IMR-90 (cell line): ENCODE measurements around the gene SLC9A3. TPM values are rescaled to one million over a fixed set of nuclear protein-coding genes. Genes with fewer than 3 reads are reported as not detected.

ENCODE experiments used
- ATAC-seq: fragments of 200-7000 bp; cut with Tn5 transposase; 2 replicates; pipeline ENCODE4 v1.9.1; 2020; ENCODE audit warnings: low read depth, mild to moderate bottlenecking, moderate library complexity
- BruUV-seq: library from RNA; stranded (reverse); fragments of 400-500 nt; replicated peaks from 2 replicates; lab custom pipeline; 2021; lab: Mats Ljungman, UMichigan
- CTCF ChIA-PET: fragments of 300-600 bp; formaldehyde crosslinking; extraction: SDS; loops from one replicate; lab custom pipeline; 2021; ENCODE audit warnings: antibody characterized with exemption; lab: Yijun Ruan, JAX
- POLR2A ChIA-PET: fragments of 300-600 bp; sonication (Branson Sonifier 250); formaldehyde crosslinking; loops from one replicate; lab custom pipeline; 2022; ENCODE audit warnings: antibody characterized with exemption; ENCODE audit not compliant: unreplicated experiment; lab: Charles Lee
- DNase-seq: peaks from one replicate; pipeline ENCODE4 v3.0.0; 2013
- H2AFZ ChIP-seq: replicated peaks from 2 replicates; pipeline ENCODE3; 2013; ENCODE audit warnings: low read length, mild to moderate bottlenecking; ENCODE audit not compliant: poor library complexity
- H2AK5ac ChIP-seq: 2 replicates; pipeline ENCODE4 v1.6.1; 2013; ENCODE audit warnings: low read depth, low read length, inconsistent platforms
- H2AK9ac ChIP-seq: replicated peaks from 2 replicates; pipeline ENCODE3; 2013; ENCODE audit warnings: mild to moderate bottlenecking, low read depth, low read length, moderate library complexity; ENCODE audit not compliant: poor library complexity
- H2BK120ac ChIP-seq: 2 replicates; pipeline ENCODE4 v1.6.1; 2013; ENCODE audit warnings: low read depth, low read length, inconsistent platforms
- H2BK15ac ChIP-seq: 3 replicates; pipeline ENCODE4 v1.6.1; 2013; ENCODE audit warnings: low read depth, low read length, inconsistent platforms
- H2BK20ac ChIP-seq: 2 replicates; pipeline ENCODE4 v1.6.1; 2013; ENCODE audit warnings: low read depth, mild to moderate bottlenecking, inconsistent platforms, low read length, moderate library complexity
- H2BK5ac ChIP-seq: 2 replicates; pipeline ENCODE4 v1.6.1; 2013; ENCODE audit warnings: mild to moderate bottlenecking, low read depth, low read length, inconsistent platforms; ENCODE audit not compliant: poor library complexity, severe bottlenecking
- H3K14ac ChIP-seq: replicated peaks from 2 replicates; pipeline ENCODE4 v1.6.1; 2013; ENCODE audit warnings: low read depth, low read length, inconsistent platforms
- H3K18ac ChIP-seq: 2 replicates; pipeline ENCODE4 v1.6.1; 2013; ENCODE audit warnings: low read depth, low read length, control low read depth
- H3K23ac ChIP-seq: 2 replicates; pipeline ENCODE4 v1.6.1; 2013; ENCODE audit warnings: low read depth, low read length, inconsistent platforms
- H3K27ac ChIP-seq: 2 replicates; pipeline ENCODE4 v1.5.1; 2013; ENCODE audit warnings: mild to moderate bottlenecking, control low read depth, low read length; ENCODE audit not compliant: insufficient read depth
- H3K27me3 ChIP-seq: 2 replicates; pipeline ENCODE4 v1.6.1; 2013; ENCODE audit warnings: low read length; ENCODE audit not compliant: control insufficient read depth, insufficient read depth
- H3K36me3 ChIP-seq: 2 replicates; pipeline ENCODE4 v1.6.1; 2013; ENCODE audit warnings: low read length, mixed read lengths; ENCODE audit not compliant: control insufficient read depth, insufficient read depth
- H3K4ac ChIP-seq: 2 replicates; pipeline ENCODE4 v1.6.1; 2013; ENCODE audit warnings: low read depth, low read length, inconsistent platforms
- H3K4me1 ChIP-seq: 2 replicates; pipeline ENCODE4 v1.6.1; 2013; ENCODE audit warnings: low read length, mixed read lengths; ENCODE audit not compliant: control insufficient read depth, insufficient read depth
- H3K4me2 ChIP-seq: 2 replicates; pipeline ENCODE4 v1.6.1; 2013; ENCODE audit warnings: low read depth, mild to moderate bottlenecking, control low read depth, low read length, moderate library complexity
- H3K4me3 ChIP-seq: 2 replicates; pipeline ENCODE4 v1.5.1; 2013; ENCODE audit warnings: low read depth, mild to moderate bottlenecking, control low read depth, low read length, moderate library complexity; ENCODE audit not compliant: insufficient read depth
- H3K56ac ChIP-seq: 2 replicates; pipeline ENCODE4 v1.6.1; 2013; ENCODE audit warnings: low read length, inconsistent platforms; ENCODE audit not compliant: insufficient read depth; ENCODE audit errors: extremely low read depth
- H3K79me1 ChIP-seq, 2 experiments: 2 replicates each; pipeline ENCODE4 v1.6.1; 2013; ENCODE audit warnings: low read length in 2 of 2, inconsistent platforms in 1 of 2, low read depth in 1 of 2
- H3K9ac ChIP-seq: 2 replicates; pipeline ENCODE4 v1.6.1; 2013; ENCODE audit warnings: low read depth, low read length, control low read depth
- H3K9me1 ChIP-seq: 2 replicates; pipeline ENCODE4 v1.6.1; 2013; ENCODE audit warnings: low read length, inconsistent platforms; ENCODE audit not compliant: insufficient read depth
- H3K9me3 ChIP-seq: 2 replicates; pipeline ENCODE4 v1.6.1; 2013; ENCODE audit warnings: low read length; ENCODE audit not compliant: control insufficient read depth, insufficient read depth
- H4K20me1 ChIP-seq: 2 replicates; pipeline ENCODE4 v1.6.1; 2013; ENCODE audit warnings: low read length, inconsistent platforms; ENCODE audit not compliant: insufficient read depth
- H4K5ac ChIP-seq: 2 replicates; pipeline ENCODE4 v1.6.1; 2013; ENCODE audit warnings: mild to moderate bottlenecking, low read depth, low read length, control low read depth
- H4K8ac ChIP-seq, 2 experiments: 2 replicates each; pipeline ENCODE4 v1.6.1; 2013; ENCODE audit warnings: low read depth in 2 of 2, low read length in 2 of 2, control low read depth in 1 of 2, inconsistent platforms in 1 of 2
- H4K91ac ChIP-seq: 2 replicates; pipeline ENCODE4 v1.6.1; 2013; ENCODE audit warnings: low read depth, low read length, inconsistent platforms; ENCODE audit not compliant: insufficient read depth
- BHLHE40 ChIP-seq: fragments of 150-350 bp; IDR thresholded peaks from 2 replicates; pipeline ENCODE4 v1.6.1; 2016; ENCODE audit warnings: mild to moderate bottlenecking, low read depth, low read length
- CEBPB ChIP-seq: IDR thresholded peaks from 2 replicates; pipeline ENCODE4 v1.6.1; 2012; ENCODE audit warnings: low read depth, low read length, improper control_type of control experiment
- ELK1 ChIP-seq: fragments of 150-350 bp; IDR thresholded peaks from 2 replicates; pipeline ENCODE4 v1.6.1; 2016; ENCODE audit warnings: low read depth, mild to moderate bottlenecking, low read length, moderate library complexity, borderline replicate concordance
- FOS ChIP-seq: fragments of 150-350 bp; IDR thresholded peaks from 2 replicates; pipeline ENCODE4 v1.6.1; 2016; ENCODE audit warnings: low read depth, low read length
- MAFK ChIP-seq: IDR thresholded peaks from 2 replicates; pipeline ENCODE4 v1.6.1; 2012; ENCODE audit warnings: low read depth, low read length, improper control_type of control experiment
- MAZ ChIP-seq: IDR thresholded peaks from 2 replicates; pipeline ENCODE4 v1.6.1; 2012; ENCODE audit warnings: low read depth, mild to moderate bottlenecking, low read length, improper control_type of control experiment, moderate library complexity, borderline replicate concordance
- MXI1 ChIP-seq: IDR thresholded peaks from 2 replicates; pipeline ENCODE4 v1.6.1; 2012; ENCODE audit warnings: low read depth, mild to moderate bottlenecking, low read length, moderate library complexity, borderline replicate concordance
- NFE2L2 ChIP-seq: fragments of 150-350 bp; IDR thresholded peaks from 2 replicates; pipeline ENCODE4 v1.6.1; 2016; ENCODE audit warnings: low read depth, mild to moderate bottlenecking, low read length
- POLR2A ChIP-seq: IDR thresholded peaks from 2 replicates; pipeline ENCODE4 v1.6.1; 2012; ENCODE audit warnings: mild to moderate bottlenecking, low read depth, low read length
- RAD21 ChIP-seq: IDR thresholded peaks from 2 replicates; pipeline ENCODE4 v1.6.1; 2012; ENCODE audit warnings: low read length, improper control_type of control experiment
- RCOR1 ChIP-seq: IDR thresholded peaks from 2 replicates; pipeline ENCODE4 v1.6.1; 2012; ENCODE audit warnings: mild to moderate bottlenecking, low read length, improper control_type of control experiment; ENCODE audit not compliant: insufficient replicate concordance
- RFX5 ChIP-seq: IDR thresholded peaks from 2 replicates; pipeline ENCODE4 v1.8.0; 2012; ENCODE audit warnings: low read depth, mild to moderate bottlenecking, low read length, moderate library complexity
- SMC3 ChIP-seq: fragments of 150-350 bp; IDR thresholded peaks from 2 replicates; pipeline ENCODE4 v1.6.1; 2016; ENCODE audit warnings: low read depth, mild to moderate bottlenecking, antibody characterized with exemption, low read length, moderate library complexity
- USF2 ChIP-seq: fragments of 150-350 bp; IDR thresholded peaks from 2 replicates; pipeline ENCODE4 v1.6.1; 2017; ENCODE audit warnings: mild to moderate bottlenecking, antibody characterized with exemption, low read length, low read depth
- WGBS, 2 experiments: methylation state at CpG; one replicate each; pipeline versions ENCODE4 v1.1.5 to v1.1.7; 2013; ENCODE audit warnings: missing lambda C conversion rate in 2 of 2; ENCODE audit not compliant: insufficient read length in 1 of 2; ENCODE audit errors: extremely low coverage in 2 of 2; 5-methylcytosine and 5-hydroxymethylcytosine counted together
- dilution Hi-C: fragments of 300-500 bp; cut with HindIII; formaldehyde crosslinking; loops from one replicate; pipeline ENCODE4 v1.14.3; 2018; ENCODE audit warnings: low sequenced_read_pairs; ENCODE audit not compliant: unreplicated experiment
- in situ Hi-C: fragments of 300-500 bp; cut with MboI; formaldehyde crosslinking; loops from 3 replicates; pipeline ENCODE4 v1.14.3; 2019; ENCODE audit warnings: low sequenced_read_pairs, inconsistent platforms, mixed read lengths
- intact Hi-C: fragments of 100-400 bp; cut with micrococcal nuclease; formaldehyde crosslinking; loops from 2 replicates; pipeline ENCODE4 v1.10.0; 2022
- polyA plus RNA-seq, 3 experiments: library from polyadenylated mRNA; depleted of rRNA; stranded (reverse); fragments of >200 nt; gene quantifications; 2 replicates each; pipeline ENCODE4 v1.2.3, GENCODE V29; 2012; ENCODE audit warnings: low replicate concordance in 1 of 3
- total RNA-seq: library from RNA; depleted of rRNA; stranded (reverse); fragments of >200 nt; gene quantifications from 2 replicates; pipeline ENCODE4 v1.2.3, GENCODE V29; 2012
- TF ChIP-seq, protein P1 (sequence below): conservative IDR thresholded peaks from 2 replicates; pipeline ENCODE4 v1.5.1; 2012; ENCODE audit warnings: mild to moderate bottlenecking, low read depth, low read length, improper control_type of control experiment

The SLC9A3 gene
- total and polyA plus RNA-seq, 2 of the 4 experiments (the other 2 are of a cell fraction), result 0.72 to 1.5 TPM

DNA sequence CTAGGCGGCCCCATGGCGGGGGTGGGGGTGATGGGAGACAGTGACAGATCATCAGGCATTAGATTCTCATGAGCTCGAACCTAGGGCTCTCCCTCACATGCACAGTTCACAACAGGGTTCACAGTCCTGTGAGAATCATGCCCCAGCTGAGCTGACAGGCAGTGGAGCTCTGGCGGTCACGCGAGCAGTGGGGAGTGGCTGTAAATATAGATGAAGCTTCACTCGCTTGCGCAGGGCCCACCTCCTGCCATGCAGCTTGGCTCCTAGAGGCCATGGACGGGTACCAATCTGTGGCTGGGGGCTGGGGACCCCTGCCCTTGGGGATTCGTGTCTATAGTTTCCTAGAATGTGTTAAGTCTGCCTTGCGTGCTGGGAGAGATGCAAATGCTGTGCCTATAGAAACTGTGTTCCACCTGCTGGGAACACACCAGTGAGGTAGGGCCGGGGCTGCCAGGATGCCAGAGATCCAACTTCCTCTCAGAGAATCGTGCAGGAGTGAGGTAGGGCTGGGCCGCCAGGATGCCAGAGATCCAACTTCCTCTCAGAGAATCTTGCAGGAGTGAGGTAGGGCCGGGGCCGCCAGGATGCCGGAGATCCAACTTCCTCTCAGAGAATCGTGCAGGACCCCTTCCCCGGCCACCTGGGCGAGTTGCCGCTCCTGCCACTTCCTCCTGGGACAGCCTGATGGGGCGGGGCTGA, 95.3 kb downstream of the SLC9A3 start:
- H3K27ac ChIP-seq, result no peak overlapping the region
- TF ChIP-seq RCOR1 (no peak), NFE2L2 (no peak), SMC3 (no peak), MAZ (no peak), RAD21 (no peak), POLR2A (no peak), BHLHE40 (no peak), CEBPB (no peak), MXI1 (no peak), RFX5 (no peak), USF2 (no peak), ELK1 (no peak), MAFK (no peak), FOS (no peak)
- TF ChIP-seq, protein P1, sequence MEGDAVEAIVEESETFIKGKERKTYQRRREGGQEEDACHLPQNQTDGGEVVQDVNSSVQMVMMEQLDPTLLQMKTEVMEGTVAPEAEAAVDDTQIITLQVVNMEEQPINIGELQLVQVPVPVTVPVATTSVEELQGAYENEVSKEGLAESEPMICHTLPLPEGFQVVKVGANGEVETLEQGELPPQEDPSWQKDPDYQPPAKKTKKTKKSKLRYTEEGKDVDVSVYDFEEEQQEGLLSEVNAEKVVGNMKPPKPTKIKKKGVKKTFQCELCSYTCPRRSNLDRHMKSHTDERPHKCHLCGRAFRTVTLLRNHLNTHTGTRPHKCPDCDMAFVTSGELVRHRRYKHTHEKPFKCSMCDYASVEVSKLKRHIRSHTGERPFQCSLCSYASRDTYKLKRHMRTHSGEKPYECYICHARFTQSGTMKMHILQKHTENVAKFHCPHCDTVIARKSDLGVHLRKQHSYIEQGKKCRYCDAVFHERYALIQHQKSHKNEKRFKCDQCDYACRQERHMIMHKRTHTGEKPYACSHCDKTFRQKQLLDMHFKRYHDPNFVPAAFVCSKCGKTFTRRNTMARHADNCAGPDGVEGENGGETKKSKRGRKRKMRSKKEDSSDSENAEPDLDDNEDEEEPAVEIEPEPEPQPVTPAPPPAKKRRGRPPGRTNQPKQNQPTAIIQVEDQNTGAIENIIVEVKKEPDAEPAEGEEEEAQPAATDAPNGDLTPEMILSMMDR, result no peak

More for the DNA sequence above, 95.3 kb downstream of the SLC9A3 start:
- H3K4me1 ChIP-seq, result peaks cover 14% of the 10 kb centered on the region
- ChIA-PET POLR2A (no interaction called here), CTCF (interaction anchor here (0.7 kb wide), 1 partner anchor 225 kb away, joined by 3 read pairs; no protein-coding TSS in a partner anchor)
- peaks cover 56% of the 10 kb centered on the region for H3K36me3 ChIP-seq
- no peak overlapping the region for H3K4me3 ChIP-seq
- H2BK120ac ChIP-seq, result 0 out of 2 replicates have a peak overlapping the region, but pooled peaks have one; percentile 2
- no peak overlapping the region for H3K9ac ChIP-seq
- no peak overlapping the region for H4K5ac ChIP-seq
- H2AFZ ChIP-seq, result no peak overlapping the region
- H2AK9ac ChIP-seq, result peak overlapping the region; percentile 48
- H3K9me1 ChIP-seq, result peaks cover 9% of the 10 kb centered on the region; the same call in 1 of the 2 replicates
- H3K18ac ChIP-seq, result no peak overlapping the region
- no peak overlapping the region for H3K23ac ChIP-seq
- no peak overlapping the region for H3K14ac ChIP-seq
- DNase-seq (no peak), ATAC-seq (no peak)
- H3K27me3 ChIP-seq, result no peaks in the 10 kb centered on the region
- H2BK20ac ChIP-seq, result no peak overlapping the region
- H3K4ac ChIP-seq, result 0 out of 2 replicates have a peak overlapping the region, but pooled peaks have one; percentile 2
- no peak overlapping the region for H4K8ac ChIP-seq
- BruUV-seq, result no TSS peak
- no peak overlapping the region for H3K56ac ChIP-seq
- dilution Hi-C loops, result no loop called here
- no peak overlapping the region for H3K4me2 ChIP-seq
- no peak overlapping the region; the same call in 1 of the 2 replicates for H4K91ac ChIP-seq
- no peak overlapping the region; the same call in 2 of the 3 replicates for H2BK15ac ChIP-seq
- in situ Hi-C loops, result no loop called here
- intact Hi-C loops, result no loop called here
- no peaks in the 10 kb centered on the region for H3K9me3 ChIP-seq
- no peaks in the 10 kb centered on the region for H4K20me1 ChIP-seq
- H2BK5ac ChIP-seq, result no peak overlapping the region
- 99% methylated on average over 9 of the region's 22 CpGs; no CpG with 5 or more reads in 1 of the 2 experiments for WGBS, 2 experiments
- H3K79me1 ChIP-seq, result peaks cover 4 to 47% of the 10 kb centered on the region in 2 experiments
- 0 out of 2 replicates have a peak overlapping the region, but pooled peaks have one; percentile 27 for H2AK5ac ChIP-seq
